Skeletal muscle cell (primary cell): Measurements from ENCODE around the gene CCT6B.
"Not testable (repeated sequence)": the region's sequence is repeated elsewhere in the genome, so short reads cannot be mapped to it uniquely, and the experiment has no call there.

ENCODE experiments used
- DNase-seq: peaks from one replicate; pipeline ENCODE4 v3.0.0-alpha.2; 2010; ENCODE audit warnings: low read depth
- H3K4me3 ChIP-seq: 2 replicates; pipeline ENCODE4 v1.5.1; 2011; ENCODE audit warnings: low read depth, mild to moderate bottlenecking, control low read depth, low read length, moderate library complexity

CCT6B gene, protein sequence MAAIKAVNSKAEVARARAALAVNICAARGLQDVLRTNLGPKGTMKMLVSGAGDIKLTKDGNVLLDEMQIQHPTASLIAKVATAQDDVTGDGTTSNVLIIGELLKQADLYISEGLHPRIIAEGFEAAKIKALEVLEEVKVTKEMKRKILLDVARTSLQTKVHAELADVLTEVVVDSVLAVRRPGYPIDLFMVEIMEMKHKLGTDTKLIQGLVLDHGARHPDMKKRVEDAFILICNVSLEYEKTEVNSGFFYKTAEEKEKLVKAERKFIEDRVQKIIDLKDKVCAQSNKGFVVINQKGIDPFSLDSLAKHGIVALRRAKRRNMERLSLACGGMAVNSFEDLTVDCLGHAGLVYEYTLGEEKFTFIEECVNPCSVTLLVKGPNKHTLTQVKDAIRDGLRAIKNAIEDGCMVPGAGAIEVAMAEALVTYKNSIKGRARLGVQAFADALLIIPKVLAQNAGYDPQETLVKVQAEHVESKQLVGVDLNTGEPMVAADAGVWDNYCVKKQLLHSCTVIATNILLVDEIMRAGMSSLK

DNA sequence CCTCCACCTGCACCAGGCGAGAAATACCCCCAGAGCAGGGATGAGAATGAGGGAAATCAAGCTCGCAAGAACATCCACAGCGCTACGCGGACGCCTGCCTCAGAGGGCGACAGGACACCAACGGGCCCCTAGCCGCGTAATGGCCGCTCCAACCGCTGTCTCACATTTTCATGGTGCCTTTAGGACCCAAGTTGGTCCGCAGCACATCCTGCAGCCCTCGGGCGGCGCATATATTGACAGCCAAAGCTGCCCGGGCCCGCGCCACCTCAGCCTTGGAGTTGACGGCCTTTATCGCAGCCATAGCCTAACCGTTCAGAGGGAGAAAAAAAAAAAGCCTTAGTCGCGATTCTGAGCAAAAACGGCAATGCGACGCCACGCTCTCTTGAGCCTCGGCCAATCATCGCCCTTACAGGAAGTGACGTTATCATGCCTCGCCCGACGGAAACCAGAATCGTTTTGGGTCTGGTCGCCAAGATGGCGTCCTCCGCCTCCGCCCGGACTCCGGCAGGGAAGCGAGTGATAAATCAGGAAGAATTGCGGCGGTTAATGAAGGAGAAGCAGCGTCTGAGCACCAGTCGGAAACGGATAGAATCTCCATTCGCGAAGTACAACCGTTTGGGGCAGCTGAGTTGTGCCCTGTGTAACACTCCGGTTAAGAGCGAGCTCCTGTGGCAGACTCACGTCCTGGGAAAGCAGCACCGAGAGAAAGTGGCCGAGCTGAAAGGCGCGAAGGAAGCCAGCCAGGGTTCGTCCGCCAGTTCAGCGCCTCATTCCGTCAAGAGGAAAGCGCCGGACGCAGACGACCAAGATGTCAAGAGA, at the start of gene CCT6B, which contains the start of gene ZNF830:
TSS of gene CCT6B (minus strand) at position 368 of the 819 bp plus-strand sequence. CDS start at position 301, 67 bp downstream.
TSS of gene ZNF830 (plus strand) at position 448 of the 819 bp plus-strand sequence. CDS start at position 475, 27 bp downstream.
- peak within 1 kb of the TSS; percentile 89 for H3K4me3 ChIP-seq
- peak; percentile 82 for DNase-seq

DNA sequence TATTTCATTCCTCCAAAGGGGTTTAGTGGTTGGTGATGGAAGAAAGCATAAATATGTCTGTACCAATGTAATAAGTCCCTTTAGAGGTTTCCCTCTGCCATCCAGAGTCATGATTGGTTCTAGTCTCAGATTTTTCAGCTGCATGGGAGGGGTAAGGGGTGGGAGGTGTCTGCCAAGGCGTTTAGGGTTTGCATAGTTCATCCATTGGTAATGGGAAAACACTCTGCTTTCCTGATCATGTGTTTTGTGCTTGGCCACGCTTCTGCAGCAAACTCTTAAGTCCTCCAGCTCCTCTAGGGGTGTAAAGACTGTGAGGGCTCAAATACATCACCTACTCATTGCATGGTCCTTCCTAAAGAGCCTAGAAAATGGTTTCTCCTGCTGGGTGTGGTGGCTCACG, 48.8 kb upstream of the CCT6B start:
- no peak for DNase-seq
- no peak overlapping the region for H3K4me3 ChIP-seq

DNA sequence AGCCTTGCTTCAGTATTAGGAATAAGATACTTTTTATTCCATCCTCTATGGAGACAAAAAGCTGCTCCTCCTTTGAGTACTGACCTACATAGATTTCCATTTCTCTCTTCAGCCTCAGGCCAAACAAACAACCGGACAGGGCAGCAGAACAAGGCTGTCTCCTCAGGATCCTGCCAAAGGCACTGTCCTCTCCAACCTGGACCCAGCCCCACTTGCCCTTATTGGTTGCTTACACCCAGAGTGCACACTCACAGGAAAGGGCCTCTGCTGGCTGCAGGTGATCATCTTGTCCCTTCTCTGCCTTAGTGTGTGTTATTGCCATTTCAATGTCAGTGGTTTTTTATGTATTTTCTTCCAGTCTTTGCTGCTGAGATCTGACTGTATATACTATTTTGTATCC, 45.7 kb upstream of the CCT6B start:
- no peak overlapping the region for H3K4me3 ChIP-seq

DNA sequence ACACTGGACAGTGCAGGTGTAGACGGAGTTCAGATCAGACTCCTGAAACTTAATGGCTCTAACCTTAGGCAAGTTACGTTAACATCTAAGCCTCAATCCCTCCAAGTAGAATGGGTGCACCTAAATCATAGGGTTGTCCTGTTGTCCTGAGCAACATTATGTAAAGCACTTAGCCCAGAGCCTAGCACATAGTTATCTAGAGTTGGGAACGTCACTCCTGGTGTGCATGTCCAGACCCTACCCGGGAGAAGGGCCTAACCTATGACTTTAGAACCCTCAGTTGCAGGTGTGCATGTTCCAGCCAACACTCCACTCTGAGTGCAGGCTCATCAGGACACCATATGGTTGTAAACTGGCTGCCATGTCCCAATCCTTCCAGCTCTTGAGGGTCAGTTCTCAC, 45.1 kb upstream of the CCT6B start:
- no peak for DNase-seq
- H3K4me3 ChIP-seq = no peak overlapping the region

More for the DNA sequence above, 45.7 kb upstream of the CCT6B start:
- no peak for DNase-seq

DNA sequence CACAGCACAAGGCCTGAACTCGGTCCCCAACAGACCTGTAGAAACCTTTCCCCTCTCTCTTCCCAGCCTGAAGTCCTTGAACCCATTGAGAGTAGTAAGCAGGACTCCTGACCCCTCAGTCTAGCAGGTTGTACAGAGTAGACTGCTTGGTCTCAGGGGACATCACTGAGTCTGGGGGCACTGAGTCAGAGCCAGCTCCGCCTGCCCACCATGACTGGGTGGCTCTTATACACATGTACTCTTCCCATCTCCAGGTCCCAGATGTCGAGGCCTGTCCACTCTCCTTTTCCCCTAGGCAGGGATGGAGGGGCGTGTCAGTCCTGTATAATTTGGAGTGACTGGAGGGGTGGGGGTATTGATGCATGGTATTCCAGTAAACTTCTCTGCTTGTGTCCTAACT, 42.5 kb upstream of the CCT6B start:
- DNase-seq = no peak
- H3K4me3 ChIP-seq = no peak overlapping the region

DNA sequence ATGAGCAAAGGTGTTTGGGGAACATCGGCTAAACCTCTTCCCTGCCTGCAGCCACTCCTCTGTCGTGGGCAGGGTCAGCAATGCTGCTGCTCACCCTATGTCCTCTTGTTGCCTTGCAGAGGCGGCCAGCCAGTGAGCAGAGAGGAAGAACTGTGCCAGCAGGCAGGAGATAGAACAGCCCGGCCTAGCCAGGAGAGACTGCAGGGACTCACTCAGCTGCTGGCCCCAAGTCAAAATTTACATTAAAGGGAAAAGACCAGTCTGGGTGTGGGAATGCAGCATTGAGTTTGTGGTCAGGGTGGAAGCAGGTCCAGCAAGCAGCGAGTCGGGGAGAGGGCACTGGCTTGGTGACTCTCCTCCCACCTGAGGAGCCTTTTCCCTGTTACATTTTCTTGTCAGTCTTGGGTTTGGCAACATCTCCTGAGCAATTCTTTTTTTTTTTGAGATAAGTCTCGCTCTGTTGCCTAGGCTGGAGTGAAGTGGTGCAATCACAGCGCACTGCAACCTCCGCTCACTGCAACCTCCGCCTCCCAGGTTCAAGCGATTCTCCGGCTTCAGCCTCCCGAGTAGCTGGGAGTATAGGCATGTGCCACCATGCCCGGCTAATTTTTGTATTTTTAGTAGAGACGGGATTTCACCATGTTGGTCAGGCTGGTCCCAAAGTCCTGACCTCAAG, 41.8 kb upstream of the CCT6B start:
- H3K4me3 ChIP-seq = no peak overlapping the region
- DNase-seq = no peak

DNA sequence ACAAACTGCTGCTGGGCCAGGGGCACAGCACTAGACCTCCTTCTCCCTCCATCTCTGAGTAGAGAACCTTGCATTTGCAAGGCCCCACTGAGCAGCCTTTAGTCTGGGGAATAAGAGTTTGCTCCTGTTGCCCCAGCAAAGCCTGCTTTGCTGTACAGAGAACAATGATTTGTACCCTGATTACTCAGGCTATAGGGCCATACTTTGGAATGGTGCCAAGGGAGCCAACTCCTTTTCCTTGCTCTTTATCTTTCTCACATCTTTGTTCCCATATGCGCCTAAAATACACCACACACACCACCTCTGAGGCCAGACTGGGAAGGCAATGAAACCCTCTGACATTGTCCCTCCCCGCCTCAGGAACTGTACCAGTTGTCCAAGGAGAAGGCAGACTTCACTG, 40.3 kb upstream of the CCT6B start:
- no peak overlapping the region for H3K4me3 ChIP-seq
- DNase-seq = no peak

DNA sequence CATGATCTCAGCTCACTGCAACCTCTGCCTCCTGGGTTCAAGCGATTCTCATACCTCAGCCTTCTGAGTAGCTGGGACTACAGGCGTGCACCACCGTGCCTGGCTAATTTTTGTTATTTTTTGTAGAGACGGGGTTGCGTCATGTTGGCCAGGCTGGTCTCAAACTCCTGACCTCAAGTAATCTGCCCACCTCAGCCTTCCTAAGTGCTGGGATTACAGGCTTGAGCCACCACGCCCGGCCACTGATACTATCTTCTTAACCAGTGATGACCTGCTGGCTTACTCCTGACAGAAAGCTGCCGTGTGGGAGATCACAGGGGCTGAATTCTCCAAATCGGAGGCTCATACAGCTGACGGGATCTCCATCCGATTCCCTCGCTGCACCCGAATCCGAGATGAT, 39.7 kb upstream of the CCT6B start:
- not testable (repeated sequence) for DNase-seq, H3K4me3 ChIP-seq

DNA sequence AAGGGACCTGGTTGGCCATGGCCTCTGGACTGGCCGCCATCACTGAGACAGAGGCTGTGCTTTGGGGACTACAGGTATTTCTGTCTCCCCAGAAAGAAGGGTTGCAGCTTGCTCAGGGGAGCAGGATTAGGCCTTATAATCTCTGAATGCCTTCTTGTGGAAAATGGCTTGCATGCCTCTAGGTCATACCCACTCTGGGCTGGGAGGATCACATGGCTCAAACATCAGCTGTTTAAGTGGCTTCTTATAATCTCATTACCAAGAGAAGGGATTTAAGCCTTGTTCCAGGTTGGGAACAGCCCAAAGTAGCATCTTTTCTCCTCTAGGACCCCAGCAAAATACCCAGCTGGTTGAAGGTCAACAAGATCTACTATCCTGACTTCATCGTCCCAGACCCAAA, 38.2 kb upstream of the CCT6B start:
- DNase-seq = no peak
- no peak overlapping the region for H3K4me3 ChIP-seq

DNA sequence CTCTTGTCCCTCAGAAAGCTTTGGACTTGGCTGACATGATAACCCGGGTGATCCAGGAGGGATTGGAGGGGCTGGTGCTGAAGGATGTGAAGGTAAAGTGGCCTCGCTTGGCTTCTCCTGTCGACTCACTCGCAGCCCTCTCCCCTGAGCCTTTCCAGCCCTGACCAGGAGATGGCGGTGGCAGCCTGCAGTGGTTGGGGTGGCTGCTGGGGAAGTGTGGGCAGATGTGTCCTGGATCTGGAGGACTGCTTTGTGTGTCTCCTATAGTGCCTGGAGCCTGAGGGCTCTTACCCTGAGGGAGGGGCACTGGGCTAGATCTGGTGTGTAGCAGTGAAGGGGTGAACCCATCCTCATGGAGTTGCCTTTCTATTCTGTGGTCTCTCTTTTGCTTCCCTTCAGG, 36.9 kb upstream of the CCT6B start:
- peak; percentile 32 for DNase-seq
- no peak overlapping the region for H3K4me3 ChIP-seq

DNA sequence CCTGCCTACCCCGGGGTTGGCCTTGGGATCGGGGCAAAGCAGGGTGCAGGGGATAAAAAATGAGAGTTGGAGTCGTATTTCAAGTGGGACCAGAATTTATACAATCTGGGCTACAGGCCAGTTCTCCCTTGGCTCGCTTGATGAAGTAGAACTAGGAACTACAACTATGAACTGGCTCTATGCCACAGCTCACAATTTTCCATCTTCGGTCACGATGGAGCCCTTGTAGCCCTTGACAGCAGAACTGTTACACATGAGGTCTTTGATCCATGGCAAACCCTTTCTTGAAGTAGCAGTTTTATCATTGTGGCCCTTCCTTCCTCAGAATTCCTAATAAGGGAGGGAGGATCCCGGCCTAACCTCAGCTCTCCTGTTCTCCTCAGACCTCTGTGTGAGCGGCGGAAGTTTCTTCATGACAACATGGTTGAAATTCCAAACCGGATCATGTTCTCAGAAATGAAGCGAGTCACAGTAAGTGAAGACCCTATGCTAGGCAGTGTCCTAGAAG, 36.1 kb upstream of the CCT6B start:
- peak; percentile 68 for DNase-seq
- no peak overlapping the region for H3K4me3 ChIP-seq

DNA sequence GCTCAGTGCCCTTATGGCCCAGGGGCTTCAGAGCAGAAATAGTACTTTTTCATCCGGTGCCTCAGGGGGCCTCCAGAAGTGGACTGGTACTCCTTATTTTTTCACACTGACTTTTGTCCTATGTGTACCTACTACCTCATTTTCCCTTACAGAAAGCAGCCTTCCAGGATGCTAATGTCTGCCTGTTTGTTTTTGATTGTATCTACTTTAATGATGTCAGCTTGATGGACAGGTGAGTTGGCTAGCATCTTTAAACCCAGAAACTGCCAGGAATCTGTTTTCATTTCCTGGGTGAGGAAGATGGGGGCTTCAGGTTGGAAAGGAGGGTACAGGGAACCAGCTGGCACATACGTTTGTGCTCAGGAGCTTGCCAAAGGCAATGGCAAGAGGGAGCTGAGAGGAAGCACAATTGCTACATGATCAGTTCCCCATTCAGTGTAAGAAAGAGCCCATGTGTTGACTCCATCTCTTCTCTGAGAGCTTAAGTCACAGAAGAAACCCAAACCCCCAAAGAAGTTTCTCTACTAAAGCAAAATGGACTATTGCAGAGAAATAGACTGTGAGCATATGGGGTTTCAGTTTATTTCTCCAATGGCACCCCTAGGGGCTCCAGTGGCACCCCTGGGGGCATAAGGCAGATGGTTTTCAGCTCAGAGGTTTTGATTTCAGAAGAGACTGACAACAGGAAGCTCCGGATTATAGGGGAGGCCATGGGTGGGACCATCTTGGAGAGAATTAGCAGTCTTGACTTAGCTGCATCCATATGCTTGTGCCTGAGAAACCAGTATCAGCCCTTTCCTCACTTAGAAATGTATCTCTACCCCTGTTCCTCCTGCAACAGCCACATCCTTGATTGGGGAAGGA, 35.4 kb upstream of the CCT6B start:
- no peak for DNase-seq
- H3K4me3 ChIP-seq = no peak overlapping the region

DNA sequence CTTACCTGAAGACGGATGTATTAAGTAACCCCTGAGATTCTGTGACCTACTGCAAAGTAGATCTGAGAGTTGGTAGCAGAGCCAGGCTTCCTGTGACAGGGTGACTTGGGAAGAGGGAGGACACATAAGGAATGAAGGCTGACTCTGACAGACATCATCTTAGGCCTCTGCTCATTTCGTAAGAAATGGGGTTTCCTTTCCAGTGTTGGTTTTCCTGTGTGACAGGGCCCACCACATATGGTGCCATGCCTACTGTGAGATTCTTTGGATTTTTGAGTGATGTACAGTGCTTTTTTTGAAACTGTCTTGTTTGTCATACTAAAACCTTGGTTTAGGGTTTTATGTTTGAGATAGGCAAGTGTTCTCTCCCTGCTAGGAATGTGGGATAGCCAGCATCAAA, 31.8 kb upstream of the CCT6B start:
- H3K4me3 ChIP-seq = no peak overlapping the region
- DNase-seq = no peak

DNA sequence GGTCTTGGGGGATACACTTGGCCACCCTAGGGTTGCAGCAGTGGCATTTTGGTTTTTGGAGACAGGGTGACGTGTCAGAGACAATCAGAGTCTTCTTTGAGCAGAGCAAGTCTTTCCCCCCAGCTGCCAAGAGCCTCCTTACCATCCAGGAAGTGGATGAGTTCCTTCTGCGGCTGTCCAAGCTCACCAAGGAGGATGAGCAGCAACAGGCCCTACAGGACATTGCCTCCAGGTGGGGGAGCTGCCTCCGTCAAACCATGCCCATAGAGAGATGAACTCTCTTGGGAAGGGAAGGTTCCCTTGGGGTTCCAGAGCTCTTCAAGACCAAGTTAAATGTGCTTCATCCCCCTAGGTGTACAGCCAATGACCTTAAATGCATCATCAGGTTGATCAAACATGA, 30.3 kb upstream of the CCT6B start:
- H3K4me3 ChIP-seq = no peak overlapping the region
- DNase-seq = no peak

DNA sequence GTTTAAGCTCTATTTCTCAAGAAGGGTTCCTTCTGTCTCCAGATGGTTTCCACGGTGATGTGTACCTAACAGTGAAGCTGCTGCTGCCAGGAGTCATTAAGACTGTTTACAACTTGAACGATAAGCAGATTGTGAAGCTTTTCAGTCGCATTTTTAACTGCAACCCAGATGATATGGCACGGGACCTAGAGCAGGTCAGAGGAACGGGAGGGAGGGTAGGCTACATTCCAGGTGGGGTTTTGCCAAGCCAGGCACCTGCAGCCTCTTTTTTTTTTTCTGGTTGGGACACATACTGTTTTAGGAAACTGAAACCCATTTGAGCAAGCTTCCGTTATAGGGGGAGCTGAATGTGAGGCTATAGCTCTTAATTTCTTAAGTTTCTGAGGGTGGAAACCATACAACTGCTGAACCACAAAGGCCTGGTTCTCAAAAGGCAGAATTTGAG, 29.7 kb upstream of the CCT6B start:
- DNase-seq = no peak

DNA sequence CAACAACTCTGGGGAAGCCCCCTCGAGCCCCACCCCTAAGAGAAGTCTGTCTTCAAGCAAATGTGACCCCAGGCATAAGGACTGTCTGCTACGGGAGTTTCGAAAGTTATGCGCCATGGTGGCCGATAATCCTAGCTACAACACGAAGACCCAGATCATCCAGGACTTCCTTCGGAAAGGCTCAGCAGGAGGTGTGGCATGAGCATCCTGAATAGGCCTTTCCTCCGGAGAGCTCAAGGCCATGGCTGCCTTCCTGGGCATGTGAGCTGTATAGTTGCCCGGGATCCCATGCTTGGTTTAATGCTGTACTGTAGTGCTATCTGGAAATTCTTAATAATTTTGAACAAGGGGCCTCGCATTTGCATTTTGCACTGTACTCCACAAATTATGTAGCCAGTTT, 28.2 kb upstream of the CCT6B start:
- no peak overlapping the region for H3K4me3 ChIP-seq
- DNase-seq = no peak

More for the DNA sequence above, 29.7 kb upstream of the CCT6B start:
- no peak overlapping the region for H3K4me3 ChIP-seq

DNA sequence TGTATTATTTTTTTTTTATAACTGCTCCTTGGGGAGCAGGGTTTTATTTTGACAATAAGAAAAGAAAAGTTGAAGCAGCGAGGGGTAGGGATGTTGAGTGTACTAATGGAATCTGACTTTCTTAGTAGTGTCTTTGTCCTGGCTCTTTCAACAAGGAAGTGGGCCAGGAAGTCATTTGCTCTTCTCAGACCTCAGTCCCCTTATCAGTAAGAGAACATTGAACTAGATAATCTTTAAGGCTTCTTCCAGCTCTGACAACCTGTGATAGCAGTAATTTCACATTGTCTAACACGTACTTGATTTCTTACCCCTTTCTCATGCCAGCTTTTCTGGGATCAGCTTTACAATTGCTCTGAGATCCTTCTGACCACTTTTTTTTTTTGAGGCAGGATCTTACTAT, 27.4 kb upstream of the CCT6B start:
- H3K4me3 ChIP-seq = no peak overlapping the region
- no peak for DNase-seq

DNA sequence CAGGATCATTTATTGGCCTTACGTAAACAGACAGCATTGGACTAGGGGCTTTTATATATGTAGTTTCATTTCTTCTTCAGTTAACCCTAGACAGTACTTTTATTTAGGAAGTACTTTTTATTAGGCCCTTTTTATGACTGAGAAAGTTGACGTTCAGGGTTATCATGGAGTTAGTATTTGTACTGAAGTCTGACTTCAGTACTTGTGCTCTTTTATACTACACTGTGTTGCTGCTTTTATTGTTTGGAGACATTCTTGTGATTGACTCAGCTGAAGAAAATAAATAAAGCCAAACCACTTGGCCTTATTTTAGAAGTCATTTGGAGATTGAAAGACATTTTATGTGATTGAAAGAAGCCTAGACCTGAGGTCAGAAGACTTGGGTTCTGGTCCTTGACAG, 26.0 kb upstream of the CCT6B start:
- DNase-seq = no peak
- H3K4me3 ChIP-seq = no peak overlapping the region
